Ovary (tissue), 3 donors: ENCODE results near the gene AGXT2.

Source experiments
- CTCF ChIP-seq, 3 donors: fragments of 450-650 bp in 2 of 3; fragments of 200-600 bp in 1 of 3; IDR thresholded peaks; one replicate each; pipeline versions ENCODE4 v1.5.1 to v1.8.0; 2016 to 2022; ENCODE audit warnings: antibody characterized with exemption in 3 of 3, mild to moderate bottlenecking in 1 of 3
- POLR2A ChIP-seq: fragments of 450-650 bp; IDR thresholded peaks from one replicate; pipeline ENCODE4 v1.6.1; 2017; ENCODE audit warnings: antibody characterized with exemption, mild to moderate bottlenecking, moderate library complexity
- donor health status: DM: no; HTN: no; CAD: no.

- TF ChIP-seq CTCF (IDR thresholded peaks at IDR 0.05) (no peak), POLR2A (no peak)
These were observed 11.2 kb downstream of the AGXT2 start for GRCh38 chr5:35036536-35036935.
